T-helper 17 cell (primary cell): Measurements from ENCODE around the gene CCNA2. TPM values are rescaled to one million over a fixed set of nuclear protein-coding genes. Genes with fewer than 3 reads are reported as not detected.

Experiments
- ATAC-seq: fragments of 150-1000 bp; cut with Tn5 transposase; 2 replicates; pipeline ENCODE4 v1.10.0; 2021; ENCODE audit warnings: mild to moderate bottlenecking, moderate library complexity
- DNase-seq, 3 donors: peaks; one replicate each; pipeline versions ENCODE4 v3.0.0 to v3.0.0-alpha.2; 2020 to 2021
- H3K9me3 ChIP-seq: one replicate; pipeline ENCODE4 v1.7.0; 2013; ENCODE audit warnings: low read length, mild to moderate bottlenecking; ENCODE audit not compliant: control insufficient read depth, poor library complexity, severe bottlenecking
- H3K27ac Mint-ChIP-seq: one replicate; pipeline ENCODE4 v1.8.0; 2022; ENCODE audit warnings: mild to moderate bottlenecking, moderate library complexity, mixed read lengths
- H3K27me3 Mint-ChIP-seq: one replicate; pipeline ENCODE4 v1.8.0; 2022; ENCODE audit warnings: mixed read lengths
- H3K36me3 Mint-ChIP-seq: one replicate; pipeline ENCODE4 v1.8.0; 2022; ENCODE audit warnings: low read depth, mixed read lengths
- H3K4me1 Mint-ChIP-seq: one replicate; pipeline ENCODE4 v1.8.0; 2022; ENCODE audit warnings: mild to moderate bottlenecking, mixed read lengths
- H3K4me3 Mint-ChIP-seq: one replicate; pipeline ENCODE4 v1.8.0; 2022; ENCODE audit warnings: mild to moderate bottlenecking, moderate library complexity, mixed read lengths
- total RNA-seq, 4 donors: library from RNA in 2 of 4; stranded (reverse) in 2 of 4; gene quantifications; one replicate each; pipeline ENCODE4 v1.2.3 and lab custom pipeline; 2022 to 2026

Gene CCNA2
- total RNA-seq, 2 donors from 2014 or later, result 0.25 to 0.57 TPM

DNA sequence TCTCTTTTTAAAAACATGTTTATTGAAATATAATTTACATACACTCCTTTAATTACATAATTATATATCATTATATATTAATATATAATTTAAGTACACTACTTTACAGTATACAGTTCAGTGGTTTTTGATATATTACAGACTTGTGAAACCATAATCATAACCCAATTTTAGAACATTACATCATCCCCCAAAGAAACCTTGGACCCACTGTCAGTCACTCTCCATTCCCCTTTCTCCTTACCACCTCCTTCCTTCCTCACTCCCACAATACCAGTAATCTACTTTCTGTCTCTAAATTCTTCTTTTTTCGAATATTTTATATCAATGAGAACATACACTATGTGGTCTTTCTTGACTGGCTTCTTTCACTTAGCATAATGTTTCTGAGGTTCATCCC is 40.5 kb downstream of the CCNA2 start:
- peaks cover 56% of the 10 kb centered on the region for H3K27me3 Mint-ChIP-seq
- no peak for DNase-seq
- no peaks in the 10 kb centered on the region for H3K9me3 ChIP-seq
- ATAC-seq, result no peak
- H3K4me1 Mint-ChIP-seq, result no peaks in the 10 kb centered on the region
- no peak overlapping the region for H3K27ac Mint-ChIP-seq
- peaks cover 5% of the 10 kb centered on the region for H3K36me3 Mint-ChIP-seq
- H3K4me3 Mint-ChIP-seq, result no peak overlapping the region

- H3K27ac Mint-ChIP-seq, result no peak overlapping the region
- peaks cover 33% of the 10 kb centered on the region for H3K27me3 Mint-ChIP-seq
- peaks cover 3% of the 10 kb centered on the region for H3K4me1 Mint-ChIP-seq
- peaks cover 2% of the 10 kb centered on the region for H3K36me3 Mint-ChIP-seq
- no peak for ATAC-seq
- H3K9me3 ChIP-seq, result no peaks in the 10 kb centered on the region
- no peak overlapping the region for H3K4me3 Mint-ChIP-seq
- DNase-seq, result no peak
Observed at GRCh38 chr4:121778991-121779628, 44.6 kb downstream of the CCNA2 start.

DNA sequence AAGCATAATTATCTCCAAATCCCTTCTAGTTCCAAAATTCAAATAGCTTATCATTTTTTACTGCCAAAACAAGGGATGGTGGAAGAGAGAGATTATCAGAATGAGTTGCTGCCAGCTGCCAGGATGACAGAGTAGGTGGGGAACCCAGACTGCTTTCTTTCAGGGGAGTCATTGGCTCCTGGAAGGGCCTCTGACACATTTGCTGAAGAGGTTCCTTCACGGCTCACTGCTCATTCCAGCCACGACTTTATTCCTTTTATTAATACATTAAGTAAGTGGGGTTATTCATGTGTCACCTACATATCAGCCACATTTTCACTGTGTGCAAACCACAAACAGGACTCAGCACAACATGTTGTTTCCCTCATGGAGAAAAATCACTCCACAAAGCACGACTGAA is 46.1 kb downstream of the CCNA2 start:
- H3K4me1 Mint-ChIP-seq, result peaks cover 3% of the 10 kb centered on the region
- peaks cover 42% of the 10 kb centered on the region for H3K27me3 Mint-ChIP-seq
- no peak overlapping the region for H3K27ac Mint-ChIP-seq
- no peak for DNase-seq
- ATAC-seq, result no peak
- H3K4me3 Mint-ChIP-seq, result no peak overlapping the region
- H3K36me3 Mint-ChIP-seq, result peaks cover 2% of the 10 kb centered on the region
- H3K9me3 ChIP-seq, result no peaks in the 10 kb centered on the region

DNA sequence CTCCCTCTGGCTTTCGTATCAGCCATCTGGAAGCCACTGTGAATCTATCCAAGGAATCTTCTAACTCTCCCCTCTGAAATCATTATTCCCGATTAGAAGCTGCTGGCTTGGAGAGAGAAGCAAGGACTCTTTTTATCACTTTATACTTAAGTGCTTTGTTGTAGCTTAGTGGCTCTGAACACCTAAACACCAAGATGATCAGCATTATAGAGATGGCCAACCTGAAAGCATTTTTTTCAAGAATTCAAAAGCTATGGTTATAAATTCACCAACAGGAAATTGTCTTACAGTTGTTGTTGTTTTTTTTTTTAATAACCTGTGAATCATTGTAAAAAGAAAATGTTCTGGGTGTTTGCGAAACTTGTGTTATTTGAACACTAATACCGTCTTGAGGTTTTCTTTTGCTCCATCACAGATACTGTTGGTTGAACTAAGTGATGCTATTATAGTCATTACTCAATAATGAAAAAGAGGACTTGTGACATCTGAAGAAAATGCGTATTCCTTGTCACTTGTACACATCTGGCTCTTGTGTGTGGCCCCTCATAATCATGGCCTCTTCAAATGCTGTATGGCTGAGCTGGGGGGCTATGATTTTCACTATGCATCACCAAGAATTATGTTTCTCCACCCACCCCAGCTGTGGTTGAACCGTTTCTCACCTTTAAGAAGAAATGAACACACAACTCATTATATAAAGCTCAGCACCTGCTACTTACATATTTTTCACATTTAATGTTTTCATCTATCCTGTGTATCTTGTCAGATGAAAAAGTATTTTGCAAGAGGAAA is 46.9 kb downstream of the CCNA2 start:
- Mint-ChIP-seq H3K36me3 (peaks cover 2% of the 10 kb centered on the region), H3K4me1 (peaks cover 3% of the 10 kb centered on the region), H3K27me3 (peaks cover 47% of the 10 kb centered on the region), H3K4me3 (no peak overlapping the region), H3K27ac (no peak overlapping the region)
- ATAC-seq (no peak), DNase-seq (no peak)
- H3K9me3 ChIP-seq, result no peaks in the 10 kb centered on the region

DNA sequence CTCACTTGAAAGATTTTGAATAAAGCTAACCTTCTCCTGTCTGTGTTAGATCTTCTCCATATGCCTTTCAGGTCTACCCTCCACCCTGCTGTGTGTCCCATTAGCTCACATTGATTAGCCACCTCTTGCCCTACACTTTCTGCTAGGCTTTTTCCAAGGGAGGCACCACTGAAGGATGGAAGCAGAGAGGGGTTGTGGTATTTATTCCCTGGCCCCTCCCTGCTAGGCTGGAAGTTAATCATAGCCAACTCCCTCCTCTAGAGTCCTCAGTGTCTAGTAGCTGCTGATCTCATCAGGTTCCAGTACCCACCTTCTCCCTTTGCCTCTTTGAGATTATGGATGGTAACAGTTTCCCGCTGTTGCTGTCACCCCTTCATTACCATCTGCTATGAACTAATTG is 49.8 kb downstream of the CCNA2 start:
- Mint-ChIP-seq H3K4me1 (peaks cover 3% of the 10 kb centered on the region), H3K36me3 (no peaks in the 10 kb centered on the region), H3K27ac (no peak overlapping the region), H3K4me3 (no peak overlapping the region), H3K27me3 (peaks cover 59% of the 10 kb centered on the region)
- no peak for ATAC-seq
- DNase-seq, result no peak
- no peaks in the 10 kb centered on the region for H3K9me3 ChIP-seq

DNA sequence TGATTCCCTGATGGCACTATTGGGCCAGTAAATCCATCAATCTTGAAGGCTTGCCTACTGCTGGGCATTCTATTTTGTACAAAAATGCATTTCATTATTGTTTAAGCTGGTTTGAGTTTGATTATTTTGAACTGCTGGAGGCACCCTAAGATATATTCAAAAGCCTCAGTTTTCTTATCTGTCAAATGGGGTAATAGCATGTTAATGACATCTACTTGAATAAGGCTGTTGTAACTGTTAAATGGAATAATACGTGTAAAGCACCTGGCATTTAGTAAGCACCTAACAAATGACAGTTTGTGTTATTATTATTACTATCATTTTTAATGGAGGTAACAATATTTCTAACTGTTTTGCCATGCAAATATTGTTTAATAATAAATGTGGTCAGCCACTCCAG is 51.8 kb downstream of the CCNA2 start:
- no peak for ATAC-seq
- H3K9me3 ChIP-seq, result no peaks in the 10 kb centered on the region
- peaks cover 3% of the 10 kb centered on the region for H3K4me1 Mint-ChIP-seq
- H3K36me3 Mint-ChIP-seq, result no peaks in the 10 kb centered on the region
- no peak overlapping the region for H3K27ac Mint-ChIP-seq
- DNase-seq, result no peak
- peaks cover 61% of the 10 kb centered on the region for H3K27me3 Mint-ChIP-seq
- H3K4me3 Mint-ChIP-seq, result no peak overlapping the region

- DNase-seq, result no peak
- peaks cover 4% of the 10 kb centered on the region for H3K4me1 Mint-ChIP-seq
- H3K27me3 Mint-ChIP-seq, result peaks cover 72% of the 10 kb centered on the region
- H3K36me3 Mint-ChIP-seq, result peaks cover 4% of the 10 kb centered on the region
- H3K27ac Mint-ChIP-seq, result no peak overlapping the region
- H3K4me3 Mint-ChIP-seq, result no peak overlapping the region
- no peak for ATAC-seq
- no peaks in the 10 kb centered on the region for H3K9me3 ChIP-seq
Observed at GRCh38 chr4:121769341-121769740, 54.3 kb downstream of the CCNA2 start.

- H3K36me3 Mint-ChIP-seq, result peaks cover 10% of the 10 kb centered on the region
- ATAC-seq (no peak), DNase-seq (no peak)
- H3K4me1 Mint-ChIP-seq, result peaks cover 4% of the 10 kb centered on the region
- H3K9me3 ChIP-seq, result no peaks in the 10 kb centered on the region
- H3K27me3 Mint-ChIP-seq, result peaks cover 78% of the 10 kb centered on the region
- no peak overlapping the region for H3K4me3 Mint-ChIP-seq
- no peak overlapping the region for H3K27ac Mint-ChIP-seq
Observed at GRCh38 chr4:121767166-121767565, 56.5 kb downstream of the CCNA2 start.

Other genes with a start within 250 kb of the CCNA2 start
- gene ANXA5, start 126.9 kb downstream of the CCNA2 start, total RNA-seq, result 100 to 1,000 TPM; 103 to 108 TPM
- gene SMIM43, start 58.7 kb downstream of the CCNA2 start, total RNA-seq, result not detected
- 10 to 100 TPM; 57.6 to 58.8 TPM for gene EXOSC9, start 22.6 kb downstream of the CCNA2 start, total RNA-seq
- gene BBS7, start 46.6 kb upstream of the CCNA2 start, total RNA-seq, result 1 to 10 TPM; 5.1 to 5.6 TPM
- gene TRPC3, start 128.2 kb upstream of the CCNA2 start, total RNA-seq, result not detected